Fibroblast of skin of right biceps (primary cell): ENCODE measurements around the gene TMEM178B.
"Not testable (repeated sequence)": the region's sequence is repeated elsewhere in the genome, so short reads cannot be mapped to it uniquely, and the experiment has no call there.

Source experiments
- DNase-seq: peaks from one replicate; pipeline ENCODE4 v3.0.0-alpha.2; 2013

The TMEM178B gene

GRCh38 chr7:141317033-141317585 lies 243.2 kb downstream of the TMEM178B start:
- DNase-seq: no peak

GRCh38 chr7:141320287-141320686 lies 246.4 kb downstream of the TMEM178B start:
- no peak for DNase-seq

GRCh38 chr7:141322383-141322782 lies 248.5 kb downstream of the TMEM178B start:
- DNase-seq: no peak

- DNase-seq: no peak
Observed at GRCh38 chr7:141323826-141324225, 250.0 kb downstream of the TMEM178B start.

- no peak for DNase-seq
Observed at GRCh38 chr7:141324870-141325269, 251.0 kb downstream of the TMEM178B start.

- no peak for DNase-seq
Observed at GRCh38 chr7:141325275-141325674, 251.4 kb downstream of the TMEM178B start.

GRCh38 chr7:141328290-141328689 lies 254.4 kb downstream of the TMEM178B start:
- no peak for DNase-seq

- not testable (repeated sequence) for DNase-seq
Observed at GRCh38 chr7:141330285-141330684, 256.4 kb downstream of the TMEM178B start.

GRCh38 chr7:141333459-141333858 lies 259.6 kb downstream of the TMEM178B start:
- no peak for DNase-seq

- DNase-seq: no peak
Observed at GRCh38 chr7:141335164-141335563, 261.3 kb downstream of the TMEM178B start.

GRCh38 chr7:141339603-141340002 lies 265.7 kb downstream of the TMEM178B start:
- no peak for DNase-seq

- no peak for DNase-seq
Observed at GRCh38 chr7:141340991-141341390, 267.1 kb downstream of the TMEM178B start.

GRCh38 chr7:141342621-141343408 lies 269.0 kb downstream of the TMEM178B start:
- DNase-seq: no peak

- DNase-seq: no peak
Observed at GRCh38 chr7:141344153-141344935, 270.5 kb downstream of the TMEM178B start.

GRCh38 chr7:141348728-141349127 lies 274.9 kb downstream of the TMEM178B start:
- DNase-seq: no peak

GRCh38 chr7:141349338-141349737 lies 275.5 kb downstream of the TMEM178B start:
- DNase-seq: no peak

GRCh38 chr7:141349804-141350203 lies 275.9 kb downstream of the TMEM178B start:
- no peak for DNase-seq

GRCh38 chr7:141351175-141351574 lies 277.3 kb downstream of the TMEM178B start:
- no peak for DNase-seq

- DNase-seq: no peak
Observed at GRCh38 chr7:141352955-141353354, 279.1 kb downstream of the TMEM178B start.

GRCh38 chr7:141354251-141354650 lies 280.4 kb downstream of the TMEM178B start:
- DNase-seq: peak; percentile 61

GRCh38 chr7:141355032-141355431 lies 281.2 kb downstream of the TMEM178B start:
- DNase-seq: peak; percentile 25

- DNase-seq: no peak
Observed at GRCh38 chr7:141356161-141356560, 282.3 kb downstream of the TMEM178B start.

GRCh38 chr7:141358386-141358785 lies 284.5 kb downstream of the TMEM178B start:
- DNase-seq: no peak

- DNase-seq: no peak
Observed at GRCh38 chr7:141359262-141359661, 285.4 kb downstream of the TMEM178B start.
